Left ventricle myocardium inferior (tissue), 1 donor: Measurements from ENCODE around the gene NCKAP1. TPM values are rescaled to one million over a fixed set of nuclear protein-coding genes. Genes with fewer than 3 reads are reported as not detected.

Experiments
- DNase-seq: peaks from one replicate; pipeline ENCODE4 v3.0.0-alpha.2; 2020
- H3K27ac ChIP-seq: fragments of 200-600 bp; replicated peaks from 2 replicates; pipeline ENCODE4 v1.8.0; 2021
- H3K27me3 ChIP-seq: fragments of 200-600 bp; 2 replicates; pipeline ENCODE4 v1.8.0; 2021; ENCODE audit warnings: low read depth
- H3K36me3 ChIP-seq: fragments of 200-600 bp; 2 replicates; pipeline ENCODE4 v1.8.0; 2021
- H3K4me1 ChIP-seq: fragments of 200-600 bp; 2 replicates; pipeline ENCODE4 v1.8.0; 2021
- H3K4me3 ChIP-seq: fragments of 200-600 bp; 2 replicates; pipeline ENCODE4 v1.8.0; 2021; ENCODE audit warnings: mild to moderate bottlenecking, moderate library complexity
- H3K9me3 ChIP-seq: fragments of 200-600 bp; replicated peaks from 2 replicates; pipeline ENCODE4 v1.8.0; 2021
- CTCF ChIP-seq: fragments of 200-600 bp; IDR thresholded peaks from 2 replicates; pipeline ENCODE4 v1.8.0; 2021; ENCODE audit warnings: antibody characterized with exemption, mild to moderate bottlenecking, borderline replicate concordance
- intact Hi-C: fragments of 100-400 bp; cut with micrococcal nuclease; formaldehyde crosslinking; loops from one replicate; pipeline ENCODE4 v1.11.0; 2022
- total RNA-seq: library from RNA; stranded (reverse); fragmentation: NEBNext Ultra II Directional; extraction: Animal tissue kit (Norgen Biotek cat#: 25700); gene quantifications from one replicate; pipeline ENCODE4 v1.2.1, GENCODE V29; 2021
- donor health status: DM: no; HTN: yes; CAD: no; lungs with severe emphysema.

The NCKAP1 gene
- total RNA-seq, 1 donor from 2014 or later = 142 TPM

DNA sequence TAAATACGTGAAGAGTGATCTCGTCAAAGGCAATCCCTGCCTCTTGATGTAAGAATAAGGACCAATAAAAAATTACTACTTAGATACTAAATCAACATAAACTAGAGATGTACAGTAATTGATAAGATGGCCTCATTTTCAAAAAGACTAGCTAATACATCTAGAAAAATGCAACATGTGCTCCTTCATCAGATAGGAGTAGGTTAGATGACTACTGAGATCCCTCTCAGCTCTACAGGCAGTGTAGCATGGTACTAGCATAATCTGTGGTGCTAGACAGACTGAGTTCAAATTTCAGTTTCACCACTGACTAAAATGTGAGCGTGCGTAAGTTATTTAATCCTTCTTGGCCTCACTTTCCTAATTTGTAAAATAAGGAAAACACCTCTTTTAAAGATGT lies 89.2 kb downstream of the NCKAP1 start:
- no peaks in the 10 kb centered on the region for H3K27me3 ChIP-seq
- H3K9me3 ChIP-seq = no peaks in the 10 kb centered on the region
- DNase-seq = no peak
- no peak overlapping the region for H3K4me3 ChIP-seq
- H3K27ac ChIP-seq = peak overlapping the region; percentile 62
- intact Hi-C loops = no loop called here
- peaks cover 40% of the 10 kb centered on the region for H3K36me3 ChIP-seq
- TF ChIP-seq CTCF = no peak
- H3K4me1 ChIP-seq = peaks cover 31% of the 10 kb centered on the region

DNA sequence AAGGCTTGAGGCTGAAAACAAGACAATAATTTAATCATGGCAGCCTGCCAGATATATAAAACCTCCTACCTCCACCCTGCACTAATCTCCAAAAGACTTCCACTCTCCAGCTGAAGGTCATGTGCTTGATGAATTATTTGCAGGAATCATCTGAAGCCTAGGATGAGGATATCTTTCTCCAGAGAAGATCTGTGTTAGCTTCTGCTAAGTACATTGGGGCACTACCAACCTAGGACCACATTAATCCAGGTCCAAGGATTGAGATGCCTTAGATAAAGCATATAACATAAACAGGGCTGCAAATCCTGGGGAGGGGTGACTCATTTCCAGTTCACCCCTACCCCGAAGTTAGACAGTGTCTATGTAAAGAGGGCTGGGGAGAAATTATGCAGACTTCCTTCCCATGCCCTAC lies 91.3 kb downstream of the NCKAP1 start:
- Histone ChIP-seq H3K27ac (no peak overlapping the region), H3K4me3 (no peak overlapping the region), H3K4me1 (peaks cover 50% of the 10 kb centered on the region), H3K36me3 (peaks cover 22% of the 10 kb centered on the region), H3K27me3 (no peaks in the 10 kb centered on the region), H3K9me3 (no peaks in the 10 kb centered on the region)
- TF ChIP-seq CTCF = no peak
- DNase-seq = no peak
- intact Hi-C loops = no loop called here

- H3K27me3 ChIP-seq = no peaks in the 10 kb centered on the region
- H3K4me1 ChIP-seq = peaks cover 38% of the 10 kb centered on the region
- DNase-seq = no peak
- no peak overlapping the region for H3K4me3 ChIP-seq
- H3K27ac ChIP-seq = no peak overlapping the region
- H3K9me3 ChIP-seq = no peaks in the 10 kb centered on the region
- no peak for TF ChIP-seq CTCF
- H3K36me3 ChIP-seq = peaks cover 37% of the 10 kb centered on the region
- intact Hi-C loops = no loop called here
These were observed 94.9 kb downstream of the NCKAP1 start for GRCh38 chr2:182943339-182943738.

- no peak for DNase-seq
- peaks cover 37% of the 10 kb centered on the region for H3K4me1 ChIP-seq
- H3K4me3 ChIP-seq = no peak overlapping the region
- no peaks in the 10 kb centered on the region for H3K27me3 ChIP-seq
- intact Hi-C loops = no loop called here
- H3K9me3 ChIP-seq = no peaks in the 10 kb centered on the region
- no peak overlapping the region for H3K27ac ChIP-seq
- no peak for TF ChIP-seq CTCF
- H3K36me3 ChIP-seq = peaks cover 39% of the 10 kb centered on the region
These were observed 95.5 kb downstream of the NCKAP1 start for GRCh38 chr2:182942756-182943155.

- no peak overlapping the region for H3K27ac ChIP-seq
- peaks cover 31% of the 10 kb centered on the region for H3K4me1 ChIP-seq
- no peak for DNase-seq
- no peaks in the 10 kb centered on the region for H3K27me3 ChIP-seq
- no peak overlapping the region for H3K4me3 ChIP-seq
- H3K36me3 ChIP-seq = peaks cover 48% of the 10 kb centered on the region
- no peak for TF ChIP-seq CTCF
- no peaks in the 10 kb centered on the region for H3K9me3 ChIP-seq
- intact Hi-C loops = no loop called here
These were observed 96.3 kb downstream of the NCKAP1 start for GRCh38 chr2:182941919-182942318.

GRCh38 chr2:182941121-182941722 lies 97.0 kb downstream of the NCKAP1 start:
- Histone ChIP-seq H3K36me3 (peaks cover 55% of the 10 kb centered on the region), H3K27ac (no peak overlapping the region), H3K9me3 (no peaks in the 10 kb centered on the region), H3K27me3 (no peaks in the 10 kb centered on the region), H3K4me3 (no peak overlapping the region), H3K4me1 (peaks cover 27% of the 10 kb centered on the region)
- no peak for TF ChIP-seq CTCF
- DNase-seq = no peak
- intact Hi-C loops = no loop called here
